K562 (cell line): ENCODE measurements around the gene TEX48. TPM values are rescaled to one million over a fixed set of nuclear protein-coding genes. Genes with fewer than 3 reads are reported as not detected.

Source experiments
- C11orf30 ChIP-seq: fragments of 450-650 bp; IDR thresholded peaks from 2 replicates; pipeline ENCODE4 v1.6.1; 2016; ENCODE audit warnings: low read depth, mild to moderate bottlenecking
- FOSL1 ChIP-seq: fragments of 200-800 bp; sonication (Bioruptor generic); conservative IDR thresholded peaks from 2 replicates; pipeline ENCODE4 v1.6.1; 2016; ENCODE audit warnings: missing genetic modification characterization, missing compliant biosample characterization
- FOXA1 ChIP-seq: fragments of 450-650 bp; IDR thresholded peaks from 2 replicates; pipeline ENCODE4 v1.6.1; 2016; ENCODE audit warnings: mild to moderate bottlenecking, borderline replicate concordance
- FOXK2 ChIP-seq, 2 experiments: fragments of 450-650 bp; IDR thresholded peaks in 1 of 2; conservative IDR thresholded peaks in 1 of 2; 2 replicates each; pipeline ENCODE4 v1.6.1; 2016; ENCODE audit warnings: low read depth in 2 of 2, mild to moderate bottlenecking in 1 of 2
- KAT8 ChIP-seq: fragments of 450-650 bp; IDR thresholded peaks from 2 replicates; pipeline ENCODE4 v1.6.1; 2016; ENCODE audit warnings: low read depth, mild to moderate bottlenecking
- LEF1 ChIP-seq: fragments of 450-650 bp; IDR thresholded peaks from 2 replicates; pipeline ENCODE4 v1.6.1; 2016; ENCODE audit warnings: mild to moderate bottlenecking
- MAFG ChIP-seq: fragments of 450-650 bp; conservative IDR thresholded peaks from 2 replicates; pipeline ENCODE4 v1.6.1; 2016; ENCODE audit warnings: missing genetic modification characterization, missing compliant biosample characterization
- MEIS2 ChIP-seq: fragments of 450-650 bp; IDR thresholded peaks from 2 replicates; pipeline ENCODE4 v1.6.1; 2014; ENCODE audit warnings: mild to moderate bottlenecking; ENCODE audit not compliant: partially characterized antibody
- NFE2L1 ChIP-seq: fragments of 450-650 bp; IDR thresholded peaks from 2 replicates; pipeline ENCODE4 v1.6.1; 2016; ENCODE audit warnings: missing genetic modification characterization, low read depth, mild to moderate bottlenecking, missing compliant biosample characterization, moderate library complexity, borderline replicate concordance
- NFIC ChIP-seq: fragments of 450-650 bp; IDR thresholded peaks from 2 replicates; pipeline ENCODE4 v1.6.1; 2017; ENCODE audit warnings: mild to moderate bottlenecking, inconsistent platforms
- NKRF ChIP-seq: fragments of 450-650 bp; IDR thresholded peaks from 2 replicates; pipeline ENCODE4 v1.6.1; 2016; ENCODE audit warnings: borderline replicate concordance
- NR2C1 ChIP-seq, 2 experiments: fragments of 450-650 bp; IDR thresholded peaks; 2 replicates each; pipeline ENCODE4 v1.6.1; 2017; ENCODE audit warnings: mild to moderate bottlenecking in 2 of 2, antibody characterized with exemption in 1 of 2, inconsistent platforms in 1 of 2, missing compliant biosample characterization in 1 of 2, missing genetic modification characterization in 1 of 2
- PCBP1 ChIP-seq: fragments of 200-400 bp; formaldehyde crosslinking; IDR thresholded peaks from 2 replicates; pipeline ENCODE4 v1.6.1; 2018; ENCODE audit warnings: mild to moderate bottlenecking, low read depth, low read length; ENCODE audit not compliant: poor library complexity, severe bottlenecking
- POLR2A ChIP-seq: fragments of 450-650 bp; conservative IDR thresholded peaks from 2 replicates; pipeline ENCODE4 v1.6.1; 2016
- SMC3 ChIP-seq: conservative IDR thresholded peaks from 2 replicates; pipeline ENCODE4 v1.6.1; 2011; ENCODE audit warnings: low read depth, low read length, improper control_type of control experiment; ENCODE audit not compliant: insufficient read depth
- TEAD4 ChIP-seq, 2 experiments: sonication (generic) in 1 of 2; formaldehyde crosslinking in 1 of 2; IDR thresholded peaks; 2 replicates each; pipeline versions ENCODE4 v1.6.1 to v1.8.0; 2012 to 2022; ENCODE audit warnings: borderline replicate concordance in 1 of 2, inconsistent platforms in 1 of 2, low read length in 1 of 2, mild to moderate bottlenecking in 1 of 2, missing genetic modification reagents in 1 of 2
- ZNF140 ChIP-seq: fragments of 250-450 bp; sonication (Bioruptor Pico); IDR thresholded peaks from 2 replicates; pipeline ENCODE4 v1.8.0; 2021; ENCODE audit warnings: moderate library complexity, mild to moderate bottlenecking, inconsistent platforms
- ZNF165 ChIP-seq: fragments of 250-450 bp; sonication (Bioruptor Pico); IDR thresholded peaks from 2 replicates; pipeline ENCODE4 v1.4.0; 2020; ENCODE audit warnings: borderline replicate concordance
- ZNF24 ChIP-seq: fragments of 450-650 bp; IDR thresholded peaks from 2 replicates; pipeline ENCODE4 v1.6.1; 2016
- ZNF316 ChIP-seq: fragments of 450-650 bp; IDR thresholded peaks from 2 replicates; pipeline ENCODE4 v1.6.1; 2016
- polyA plus RNA-seq, 8 experiments: library from polyadenylated mRNA; depleted of rRNA in 4 of 8; stranded (reverse) in 5 of 8; unstranded in 3 of 8; fragments of >200 nt; fragmentation: Nextera tagmentation in 2 of 8; fragmentation: Illumina TruSeq in 1 of 8; extraction: Ambion mirVana in 2 of 8; extraction: Trizol in 1 of 8; gene quantifications; 2 replicates each; pipeline versions ENCODE4 v1.2.1 to v1.2.3, GENCODE V29; 2011 to 2014; ENCODE audit warnings: inconsistent platforms in 1 of 8, missing spikeins in 1 of 8
- total RNA-seq, 7 experiments: library from RNA; depleted of rRNA in 6 of 7; stranded (reverse); fragments of >200 nt in 6 of 7; fragmentation: Illumina TruSeq in 2 of 7; extraction: Trizol in 2 of 7; gene quantifications; 2 replicates each; pipeline versions ENCODE4 v1.2.1 to v1.2.3, GENCODE V29; 2011 to 2021; ENCODE audit warnings: low replicate concordance in 1 of 7
- TF ChIP-seq, protein P1 (sequence below): fragments of 450-650 bp; IDR thresholded peaks from 2 replicates; pipeline ENCODE4 v1.6.1; 2016; ENCODE audit warnings: low read depth

Gene TEX48
- total and polyA plus RNA-seq, 9 of the 15 experiments (the other 6 are each of a cell fraction or from before 2014, with no cell fraction given): not detected

GRCh38 chr9:114677418-114677817 lies 4.6 kb downstream of the TEX48 start (continued):
- TF ChIP-seq, protein P1, sequence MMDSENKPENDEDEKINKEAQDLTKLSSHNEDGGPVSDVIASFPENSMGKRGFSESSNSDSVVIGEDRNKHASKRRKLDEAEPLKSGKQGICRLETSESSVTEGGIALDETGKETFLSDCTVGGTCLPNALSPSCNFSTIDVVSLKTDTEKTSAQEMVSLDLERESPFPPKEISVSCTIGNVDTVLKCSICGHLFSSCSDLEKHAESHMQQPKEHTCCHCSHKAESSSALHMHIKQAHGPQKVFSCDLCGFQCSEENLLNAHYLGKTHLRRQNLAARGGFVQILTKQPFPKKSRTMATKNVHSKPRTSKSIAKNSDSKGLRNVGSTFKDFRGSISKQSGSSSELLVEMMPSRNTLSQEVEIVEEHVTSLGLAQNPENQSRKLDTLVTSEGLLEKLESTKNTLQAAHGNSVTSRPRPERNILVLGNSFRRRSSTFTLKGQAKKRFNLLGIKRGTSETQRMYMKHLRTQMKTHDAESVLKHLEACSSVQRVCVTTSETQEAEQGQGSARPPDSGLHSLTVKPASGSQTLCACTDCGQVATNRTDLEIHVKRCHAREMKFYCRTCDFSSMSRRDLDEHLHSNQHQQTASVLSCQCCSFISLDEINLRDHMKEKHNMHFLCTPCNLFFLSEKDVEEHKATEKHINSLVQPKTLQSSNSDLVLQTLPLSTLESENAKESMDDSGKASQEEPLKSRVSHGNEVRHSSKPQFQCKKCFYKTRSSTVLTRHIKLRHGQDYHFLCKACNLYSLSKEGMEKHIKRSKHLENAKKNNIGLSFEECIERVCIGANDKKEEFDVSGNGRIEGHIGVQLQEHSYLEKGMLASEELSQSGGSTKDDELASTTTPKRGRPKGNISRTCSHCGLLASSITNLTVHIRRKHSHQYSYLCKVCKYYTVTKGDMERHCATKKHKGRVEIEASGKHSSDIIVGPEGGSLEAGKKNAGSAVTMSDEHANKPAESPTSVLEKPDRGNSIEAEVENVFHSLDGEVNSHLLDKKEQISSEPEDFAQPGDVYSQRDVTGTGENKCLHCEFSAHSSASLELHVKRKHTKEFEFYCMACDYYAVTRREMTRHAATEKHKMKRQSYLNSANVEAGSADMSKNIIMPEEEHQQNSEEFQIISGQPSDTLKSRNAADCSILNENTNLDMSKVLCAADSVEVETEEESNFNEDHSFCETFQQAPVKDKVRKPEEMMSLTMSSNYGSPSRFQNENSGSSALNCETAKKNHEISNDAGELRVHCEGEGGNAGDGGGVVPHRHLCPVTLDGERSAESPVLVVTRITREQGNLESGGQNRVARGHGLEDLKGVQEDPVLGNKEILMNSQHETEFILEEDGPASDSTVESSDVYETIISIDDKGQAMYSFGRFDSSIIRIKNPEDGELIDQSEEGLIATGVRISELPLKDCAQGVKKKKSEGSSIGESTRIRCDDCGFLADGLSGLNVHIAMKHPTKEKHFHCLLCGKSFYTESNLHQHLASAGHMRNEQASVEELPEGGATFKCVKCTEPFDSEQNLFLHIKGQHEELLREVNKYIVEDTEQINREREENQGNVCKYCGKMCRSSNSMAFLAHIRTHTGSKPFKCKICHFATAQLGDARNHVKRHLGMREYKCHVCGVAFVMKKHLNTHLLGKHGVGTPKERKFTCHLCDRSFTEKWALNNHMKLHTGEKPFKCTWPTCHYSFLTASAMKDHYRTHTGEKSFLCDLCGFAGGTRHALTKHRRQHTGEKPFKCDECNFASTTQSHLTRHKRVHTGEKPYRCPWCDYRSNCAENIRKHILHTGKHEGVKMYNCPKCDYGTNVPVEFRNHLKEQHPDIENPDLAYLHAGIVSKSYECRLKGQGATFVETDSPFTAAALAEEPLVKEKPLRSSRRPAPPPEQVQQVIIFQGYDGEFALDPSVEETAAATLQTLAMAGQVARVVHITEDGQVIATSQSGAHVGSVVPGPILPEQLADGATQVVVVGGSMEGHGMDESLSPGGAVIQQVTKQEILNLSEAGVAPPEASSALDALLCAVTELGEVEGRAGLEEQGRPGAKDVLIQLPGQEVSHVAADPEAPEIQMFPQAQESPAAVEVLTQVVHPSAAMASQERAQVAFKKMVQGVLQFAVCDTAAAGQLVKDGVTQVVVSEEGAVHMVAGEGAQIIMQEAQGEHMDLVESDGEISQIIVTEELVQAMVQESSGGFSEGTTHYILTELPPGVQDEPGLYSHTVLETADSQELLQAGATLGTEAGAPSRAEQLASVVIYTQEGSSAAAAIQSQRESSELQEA: no peak
- peak; percentile 79 for TF ChIP-seq C11orf30
- no peak for TF ChIP-seq ZNF140
- no peak for TF ChIP-seq LEF1
- TF ChIP-seq NFIC: peak; percentile 96
- no peak for TF ChIP-seq NR2C1 (IDR thresholded peaks at IDR 0.05)
- TF ChIP-seq NR2C1 (tag; IDR thresholded peaks at IDR 0.05): no peak
- TF ChIP-seq FOSL1 (tag): peak; percentile 72
- no peak for TF ChIP-seq PCBP1
- TF ChIP-seq ZNF165 (CRISPR knock-in tag): no peak
- no peak for TF ChIP-seq NFE2L1 (tag)
- no peak for TF ChIP-seq FOXA1
- no peak for TF ChIP-seq ZNF24
- no peak for TF ChIP-seq KAT8
- TF ChIP-seq SMC3: no peak
- no peak for TF ChIP-seq POLR2A
- TF ChIP-seq MEIS2: peak; percentile 26
- no peak for TF ChIP-seq NKRF
- peak; percentile 65 for TF ChIP-seq MAFG
- TF ChIP-seq FOXK2 (conservative IDR thresholded peaks at IDR 0.05 in 1 of 2, IDR thresholded peaks at IDR 0.05 in 1 of 2; ENCODE audit: low read depth in 2 of 2): peak in 1 of 2 experiments; percentile 43; a peak in 1 of 4 replicates
- TF ChIP-seq ZNF316: peak; percentile 66; the same call in 1 of the 2 replicates
- no peak for TF ChIP-seq TEAD4 (IDR thresholded peaks at IDR 0.05; ENCODE audit: low read length)
- TF ChIP-seq TEAD4 (CRISPR knock-in tag; IDR thresholded peaks at IDR 0.05; ENCODE audit: borderline replicate concordance): no peak
